ENCODE results near the gene TM6SF1.
"Not testable (repeated sequence)": the region's sequence is repeated elsewhere in the genome, so short reads cannot be mapped to it uniquely, and the experiment has no call there.

Gene TM6SF1

GRCh38 chr15:83118291-83118827, 10.9 kb downstream of the TM6SF1 start:
- 90 to 91% methylated on average over 5 to 6 of the region's 6 CpGs for WGBS, 2 experiments (ENCODE audit: insufficient coverage in 2 of 2)
- H3K36me3 ChIP-seq (ENCODE audit: control insufficient read depth, insufficient read depth, low read length): peaks cover 11% of the 10 kb centered on the region
- peaks cover 3% of the 10 kb centered on the region for H3K4me1 ChIP-seq (ENCODE audit: control insufficient read depth, insufficient read depth, low read length, poor library complexity, severe bottlenecking)
- H3K4me3 ChIP-seq (ENCODE audit: extremely low read depth, insufficient read depth, low read length, poor library complexity, severe bottlenecking): no peak overlapping the region
- no peaks in the 10 kb centered on the region for H3K9me3 ChIP-seq (ENCODE audit: control insufficient read depth, low read length)
- no peak overlapping the region for H3K27ac ChIP-seq (ENCODE audit: low read depth, low read length, severe bottlenecking)

- H3K27ac ChIP-seq (ENCODE audit: low read depth, low read length, severe bottlenecking): no peak overlapping the region
- WGBS, 2 experiments (ENCODE audit: insufficient coverage in 2 of 2): 97 to 100% methylated on average over 2 to 3 of the region's 4 CpGs
These were observed 11.5 kb downstream of the TM6SF1 start for GRCh38 chr15:83118968-83119367.

GRCh38 chr15:83119968-83120581, 12.6 kb downstream of the TM6SF1 start:
- WGBS, 2 experiments (ENCODE audit: insufficient coverage in 2 of 2): 96 to 97% methylated on average over 5 to 7 of the region's 9 CpGs
- Histone ChIP-seq H3K4me3 (ENCODE audit: extremely low read depth, insufficient read depth, low read length, poor library complexity, severe bottlenecking) (no peak overlapping the region), H3K36me3 (ENCODE audit: control insufficient read depth, insufficient read depth, low read length) (peaks cover 11% of the 10 kb centered on the region), H3K27ac (ENCODE audit: low read depth, low read length, severe bottlenecking) (no peak overlapping the region), H3K4me1 (ENCODE audit: control insufficient read depth, insufficient read depth, low read length, poor library complexity, severe bottlenecking) (no peaks in the 10 kb centered on the region), H3K9me3 (ENCODE audit: control insufficient read depth, low read length) (no peaks in the 10 kb centered on the region)

More at GRCh38 chr15:83118968-83119367, 11.5 kb downstream of the TM6SF1 start:
- Histone ChIP-seq H3K4me1 (ENCODE audit: control insufficient read depth, insufficient read depth, low read length, poor library complexity, severe bottlenecking) (no peaks in the 10 kb centered on the region), H3K36me3 (ENCODE audit: control insufficient read depth, insufficient read depth, low read length) (peaks cover 11% of the 10 kb centered on the region), H3K9me3 (ENCODE audit: control insufficient read depth, low read length) (no peaks in the 10 kb centered on the region), H3K4me3 (ENCODE audit: extremely low read depth, insufficient read depth, low read length, poor library complexity, severe bottlenecking) (no peak overlapping the region)

- no CpG with 5 or more reads among the region's 1 CpG for WGBS, 2 experiments (ENCODE audit: insufficient coverage in 2 of 2)
- no peaks in the 10 kb centered on the region for H3K9me3 ChIP-seq (ENCODE audit: control insufficient read depth, low read length)
- H3K36me3 ChIP-seq (ENCODE audit: control insufficient read depth, insufficient read depth, low read length): peaks cover 18% of the 10 kb centered on the region
- no peak overlapping the region for H3K4me3 ChIP-seq (ENCODE audit: extremely low read depth, insufficient read depth, low read length, poor library complexity, severe bottlenecking)
- H3K27ac ChIP-seq (ENCODE audit: low read depth, low read length, severe bottlenecking): no peak overlapping the region
- no peaks in the 10 kb centered on the region for H3K4me1 ChIP-seq (ENCODE audit: control insufficient read depth, insufficient read depth, low read length, poor library complexity, severe bottlenecking)
These were observed 16.1 kb downstream of the TM6SF1 start for GRCh38 chr15:83123529-83123928.

GRCh38 chr15:83127547-83128150, 20.2 kb downstream of the TM6SF1 start:
- WGBS, 2 experiments (ENCODE audit: insufficient coverage in 2 of 2): 83 to 100% methylated on average over 1 to 2 of the region's 3 CpGs
- Histone ChIP-seq H3K4me3 (ENCODE audit: extremely low read depth, insufficient read depth, low read length, poor library complexity, severe bottlenecking) (no peak overlapping the region), H3K9me3 (ENCODE audit: control insufficient read depth, low read length) (no peaks in the 10 kb centered on the region), H3K4me1 (ENCODE audit: control insufficient read depth, insufficient read depth, low read length, poor library complexity, severe bottlenecking) (no peaks in the 10 kb centered on the region), H3K36me3 (ENCODE audit: control insufficient read depth, insufficient read depth, low read length) (peaks cover 45% of the 10 kb centered on the region), H3K27ac (ENCODE audit: low read depth, low read length, severe bottlenecking) (no peak overlapping the region)

GRCh38 chr15:83129791-83130190, 22.3 kb downstream of the TM6SF1 start:
- WGBS, 2 experiments (ENCODE audit: insufficient coverage in 2 of 2): 94 to 100% methylated on average over 2 of the region's 2 CpGs
- Histone ChIP-seq H3K4me3 (ENCODE audit: extremely low read depth, insufficient read depth, low read length, poor library complexity, severe bottlenecking) (no peak overlapping the region), H3K9me3 (ENCODE audit: control insufficient read depth, low read length) (no peaks in the 10 kb centered on the region), H3K36me3 (ENCODE audit: control insufficient read depth, insufficient read depth, low read length) (peaks cover 60% of the 10 kb centered on the region), H3K27ac (ENCODE audit: low read depth, low read length, severe bottlenecking) (no peak overlapping the region), H3K4me1 (ENCODE audit: control insufficient read depth, insufficient read depth, low read length, poor library complexity, severe bottlenecking) (no peaks in the 10 kb centered on the region)

- Histone ChIP-seq H3K4me3 (ENCODE audit: extremely low read depth, insufficient read depth, low read length, poor library complexity, severe bottlenecking) (no peak overlapping the region), H3K27ac (ENCODE audit: low read depth, low read length, severe bottlenecking) (no peak overlapping the region), H3K9me3 (ENCODE audit: control insufficient read depth, low read length) (no peaks in the 10 kb centered on the region), H3K36me3 (ENCODE audit: control insufficient read depth, insufficient read depth, low read length) (peaks cover 65% of the 10 kb centered on the region), H3K4me1 (ENCODE audit: control insufficient read depth, insufficient read depth, low read length, poor library complexity, severe bottlenecking) (no peaks in the 10 kb centered on the region)
- WGBS, 2 experiments (ENCODE audit: insufficient coverage in 2 of 2): 100% methylated on average over 2 of the region's 4 CpGs
These were observed 25.5 kb downstream of the TM6SF1 start for GRCh38 chr15:83132861-83133523.

GRCh38 chr15:83142151-83142550, 34.7 kb downstream of the TM6SF1 start:
- not testable (repeated sequence) for H3K27ac ChIP-seq (ENCODE audit: low read depth, low read length, severe bottlenecking); H3K9me3 ChIP-seq (ENCODE audit: control insufficient read depth, low read length); H3K4me3 ChIP-seq (ENCODE audit: extremely low read depth, insufficient read depth, low read length, poor library complexity, severe bottlenecking); H3K4me1 ChIP-seq (ENCODE audit: control insufficient read depth, insufficient read depth, low read length, poor library complexity, severe bottlenecking)
- peaks cover 70% of the 10 kb centered on the region for H3K36me3 ChIP-seq (ENCODE audit: control insufficient read depth, insufficient read depth, low read length)
- no CpG with 5 or more reads among the region's 3 CpGs for WGBS, 2 experiments (ENCODE audit: insufficient coverage in 2 of 2)

GRCh38 chr15:83144771-83145170, 37.3 kb downstream of the TM6SF1 start:
- Histone ChIP-seq H3K9me3 (ENCODE audit: control insufficient read depth, low read length) (no peaks in the 10 kb centered on the region), H3K27ac (ENCODE audit: low read depth, low read length, severe bottlenecking) (no peak overlapping the region), H3K36me3 (ENCODE audit: control insufficient read depth, insufficient read depth, low read length) (peaks cover 75% of the 10 kb centered on the region), H3K4me3 (ENCODE audit: extremely low read depth, insufficient read depth, low read length, poor library complexity, severe bottlenecking) (no peak overlapping the region), H3K4me1 (ENCODE audit: control insufficient read depth, insufficient read depth, low read length, poor library complexity, severe bottlenecking) (no peaks in the 10 kb centered on the region)
- 71 to 89% methylated on average over 1 of the region's 3 CpGs for WGBS, 2 experiments (ENCODE audit: insufficient coverage in 2 of 2)

- WGBS, 2 experiments (ENCODE audit: insufficient coverage in 2 of 2): 100% methylated on average over 1 of the region's 1 CpG; no CpG with 5 or more reads in 1 of the 2 experiments
- Histone ChIP-seq H3K4me3 (ENCODE audit: extremely low read depth, insufficient read depth, low read length, poor library complexity, severe bottlenecking) (no peak overlapping the region), H3K27ac (ENCODE audit: low read depth, low read length, severe bottlenecking) (no peak overlapping the region), H3K9me3 (ENCODE audit: control insufficient read depth, low read length) (no peaks in the 10 kb centered on the region), H3K36me3 (ENCODE audit: control insufficient read depth, insufficient read depth, low read length) (peaks cover 71% of the 10 kb centered on the region), H3K4me1 (ENCODE audit: control insufficient read depth, insufficient read depth, low read length, poor library complexity, severe bottlenecking) (no peaks in the 10 kb centered on the region)
These were observed 45.8 kb downstream of the TM6SF1 start for GRCh38 chr15:83153288-83153687.

Measured in mesodermal cell (in vitro differentiated cells).